SK-N-SH treated with all-trans-retinoic acid at 6 μM for 48 hours (cell line): ENCODE data around the gene USP7.

Experiments
- OSR1 ChIP-seq: fragments of 250-450 bp; sonication (Bioruptor Pico); IDR thresholded peaks from 2 replicates; pipeline ENCODE4 v1.8.0; 2022; ENCODE audit warnings: moderate library complexity, mild to moderate bottlenecking, inconsistent platforms
- ZFP3 ChIP-seq: fragments of 250-450 bp; sonication (Bioruptor Pico); IDR thresholded peaks from 2 replicates; pipeline ENCODE4 v1.5.0; 2020; ENCODE audit warnings: mild to moderate bottlenecking, moderate library complexity

DNA sequence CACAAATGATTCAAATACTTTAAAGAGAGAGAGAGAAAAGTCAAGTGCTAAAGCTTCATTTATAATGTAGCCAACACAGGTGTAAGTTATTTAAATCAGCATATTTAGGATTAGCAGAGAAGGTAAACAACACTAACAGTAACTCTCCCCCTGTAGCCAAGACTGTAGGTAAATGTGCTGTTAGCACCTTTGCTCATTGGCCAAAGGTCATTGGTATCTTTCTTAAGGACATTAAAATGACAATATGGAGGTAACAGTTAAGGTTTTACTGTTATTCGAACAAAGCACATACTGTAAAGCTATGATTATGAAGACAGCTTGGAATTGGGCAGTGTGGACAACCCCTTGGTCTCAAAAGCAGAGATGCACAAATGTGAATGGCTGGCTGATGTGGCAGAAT, 52.9 kb downstream of the USP7 start:
- TF ChIP-seq ZFP3 (CRISPR knock-in tag) (no peak), OSR1 (CRISPR knock-in tag) (no peak)
